Muscle layer of duodenum (tissue), 2 donors: Measurements from ENCODE around the gene POLN.

Experiments used
- H3K27ac ChIP-seq: one replicate; pipeline ENCODE4 v1.7.0; 2013; ENCODE audit warnings: mild to moderate bottlenecking, low read length
- H3K27me3 ChIP-seq: one replicate; pipeline ENCODE4 v1.7.0; 2013; ENCODE audit warnings: low read depth, mild to moderate bottlenecking, control low read depth, low read length
- H3K36me3 ChIP-seq, 2 donors: one replicate each; pipeline ENCODE4 v1.7.0; 2013; ENCODE audit warnings: low read length in 2 of 2, control low read depth in 1 of 2, mild to moderate bottlenecking in 1 of 2; ENCODE audit not compliant: insufficient read depth in 2 of 2, control insufficient read depth in 1 of 2
- H3K4me1 ChIP-seq, 2 donors: one replicate each; pipeline ENCODE4 v1.7.0; 2013; ENCODE audit warnings: low read length in 2 of 2, mild to moderate bottlenecking in 2 of 2, control low read depth in 1 of 2, moderate library complexity in 1 of 2; ENCODE audit not compliant: insufficient read depth in 2 of 2, control insufficient read depth in 1 of 2
- H3K4me3 ChIP-seq, 2 donors: one replicate each; pipeline ENCODE4 v1.7.0; 2013; ENCODE audit warnings: low read length in 2 of 2, low read depth in 1 of 2, mild to moderate bottlenecking in 1 of 2
- H3K9me3 ChIP-seq, 2 donors: one replicate each; pipeline ENCODE4 v1.7.0; 2013; ENCODE audit warnings: low read length in 2 of 2, control low read depth in 1 of 2, mild to moderate bottlenecking in 1 of 2; ENCODE audit not compliant: control insufficient read depth in 1 of 2
- donor health status: healthy.

POLN gene

GRCh38 chr4:2072971-2073807 lies 168.7 kb downstream of the POLN start:
- Histone ChIP-seq H3K27ac (no peak overlapping the region), H3K4me3 (no peak overlapping the region), H3K36me3 (no peaks in the 10 kb centered on the region), H3K27me3 (no peaks in the 10 kb centered on the region), H3K9me3 (no peaks in the 10 kb centered on the region), H3K4me1 (no peaks in the 10 kb centered on the region)

GRCh38 chr4:2071912-2072867 lies 169.7 kb downstream of the POLN start:
- Histone ChIP-seq H3K9me3 (no peaks in the 10 kb centered on the region), H3K4me3 (no peak overlapping the region), H3K36me3 (no peaks in the 10 kb centered on the region), H3K27ac (no peak overlapping the region), H3K27me3 (no peaks in the 10 kb centered on the region), H3K4me1 (no peaks in the 10 kb centered on the region)

GRCh38 chr4:2071252-2071911 lies 170.5 kb downstream of the POLN start:
- H3K27me3 ChIP-seq = no peaks in the 10 kb centered on the region
- H3K4me1 ChIP-seq = no peaks in the 10 kb centered on the region
- no peak overlapping the region for H3K27ac ChIP-seq
- no peaks in the 10 kb centered on the region for H3K36me3 ChIP-seq
- no peak overlapping the region for H3K4me3 ChIP-seq
- H3K9me3 ChIP-seq = no peaks in the 10 kb centered on the region

GRCh38 chr4:2070421-2071251 lies 171.3 kb downstream of the POLN start:
- Histone ChIP-seq H3K27me3 (no peaks in the 10 kb centered on the region), H3K4me3 (no peak overlapping the region), H3K9me3 (no peaks in the 10 kb centered on the region), H3K27ac (no peak overlapping the region), H3K4me1 (no peaks in the 10 kb centered on the region), H3K36me3 (no peaks in the 10 kb centered on the region)

- Histone ChIP-seq H3K27me3 (no peaks in the 10 kb centered on the region), H3K9me3 (no peaks in the 10 kb centered on the region), H3K4me3 (no peak overlapping the region), H3K27ac (no peak overlapping the region), H3K36me3 (no peaks in the 10 kb centered on the region), H3K4me1 (no peaks in the 10 kb centered on the region)
These were observed 171.9 kb downstream of the POLN start for GRCh38 chr4:2069986-2070385.

- H3K4me1 ChIP-seq = no peaks in the 10 kb centered on the region
- H3K27me3 ChIP-seq = no peaks in the 10 kb centered on the region
- no peak overlapping the region for H3K27ac ChIP-seq
- no peaks in the 10 kb centered on the region for H3K9me3 ChIP-seq
- H3K4me3 ChIP-seq = no peak overlapping the region
- H3K36me3 ChIP-seq = no peaks in the 10 kb centered on the region
These were observed 172.6 kb downstream of the POLN start for GRCh38 chr4:2069161-2069971.

GRCh38 chr4:2068566-2068965 lies 173.4 kb downstream of the POLN start:
- Histone ChIP-seq H3K27me3 (no peaks in the 10 kb centered on the region), H3K4me1 (no peaks in the 10 kb centered on the region), H3K9me3 (no peaks in the 10 kb centered on the region), H3K36me3 (no peaks in the 10 kb centered on the region), H3K4me3 (no peak overlapping the region), H3K27ac (no peak overlapping the region)

- H3K9me3 ChIP-seq = no peaks in the 10 kb centered on the region
- no peak overlapping the region for H3K4me3 ChIP-seq
- H3K4me1 ChIP-seq = no peaks in the 10 kb centered on the region
- no peaks in the 10 kb centered on the region for H3K27me3 ChIP-seq
- H3K27ac ChIP-seq = no peak overlapping the region
- no peaks in the 10 kb centered on the region for H3K36me3 ChIP-seq
These were observed 173.8 kb downstream of the POLN start for GRCh38 chr4:2068198-2068470.

- H3K4me3 ChIP-seq = no peak overlapping the region
- H3K36me3 ChIP-seq = no peaks in the 10 kb centered on the region
- no peaks in the 10 kb centered on the region for H3K4me1 ChIP-seq
- H3K27ac ChIP-seq = no peak overlapping the region
- no peaks in the 10 kb centered on the region for H3K27me3 ChIP-seq
- H3K9me3 ChIP-seq = no peaks in the 10 kb centered on the region
These were observed 174.3 kb downstream of the POLN start for GRCh38 chr4:2067446-2068197.
